BE2C (cell line): ENCODE results near the gene KIFC1.
"Not testable (repeated sequence)": the region's sequence is repeated elsewhere in the genome, so short reads cannot be mapped to it uniquely, and the experiment has no call there.

Experiments
- DNase-seq: peaks from one replicate; pipeline ENCODE4 v3.0.0-alpha.2; 2020
- H3K27me3 ChIP-seq: fragments of 250-450 bp; sonication (Bioruptor Pico); 2 replicates; pipeline ENCODE4 v1.5.1; 2020; ENCODE audit warnings: mild to moderate bottlenecking
- H3K36me3 ChIP-seq: fragments of 250-450 bp; sonication (Bioruptor Pico); 2 replicates; pipeline ENCODE4 v1.5.1; 2020; ENCODE audit warnings: mild to moderate bottlenecking
- H3K4me1 ChIP-seq: fragments of 250-450 bp; sonication (Bioruptor Pico); 2 replicates; pipeline ENCODE4 v1.5.1; 2020
- H3K4me3 ChIP-seq: 2 replicates; pipeline ENCODE4 v1.5.1; 2011; ENCODE audit warnings: low read depth, low read length
- H3K9me3 ChIP-seq: fragments of 250-450 bp; sonication (Bioruptor Pico); 2 replicates; pipeline ENCODE4 v1.5.1; 2020
- CTCF ChIP-seq: IDR thresholded peaks from 2 replicates; pipeline ENCODE4 v1.5.1; 2012; ENCODE audit warnings: mild to moderate bottlenecking, low read depth, low read length

KIFC1 gene

DNA sequence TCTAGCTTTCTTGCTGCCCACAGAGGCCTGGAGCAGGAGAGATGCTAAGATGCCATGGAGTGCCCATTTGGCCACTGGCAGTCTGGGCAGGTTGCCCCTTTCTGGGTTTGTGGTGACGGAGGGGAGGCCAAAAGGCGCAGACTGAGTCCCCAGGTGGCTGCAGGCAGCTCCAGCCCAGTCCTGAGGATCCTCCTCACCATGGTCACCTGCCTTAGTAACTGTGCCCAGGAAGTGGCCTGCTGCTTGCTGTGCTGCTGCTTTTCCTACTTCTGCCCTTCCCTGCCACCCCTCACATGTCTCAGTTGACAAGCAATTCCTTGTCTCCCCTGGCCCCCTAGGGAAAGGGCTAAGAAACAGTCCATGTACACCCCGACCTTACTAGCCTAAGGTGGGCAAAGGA, 35.3 kb upstream of the KIFC1 start:
- Histone ChIP-seq H3K4me1 (no peaks in the 10 kb centered on the region), H3K9me3 (no peaks in the 10 kb centered on the region), H3K36me3 (no peaks in the 10 kb centered on the region), H3K27me3 (no peaks in the 10 kb centered on the region), H3K4me3 (no peak overlapping the region)
- no peak for TF ChIP-seq CTCF
- DNase-seq = no peak

DNA sequence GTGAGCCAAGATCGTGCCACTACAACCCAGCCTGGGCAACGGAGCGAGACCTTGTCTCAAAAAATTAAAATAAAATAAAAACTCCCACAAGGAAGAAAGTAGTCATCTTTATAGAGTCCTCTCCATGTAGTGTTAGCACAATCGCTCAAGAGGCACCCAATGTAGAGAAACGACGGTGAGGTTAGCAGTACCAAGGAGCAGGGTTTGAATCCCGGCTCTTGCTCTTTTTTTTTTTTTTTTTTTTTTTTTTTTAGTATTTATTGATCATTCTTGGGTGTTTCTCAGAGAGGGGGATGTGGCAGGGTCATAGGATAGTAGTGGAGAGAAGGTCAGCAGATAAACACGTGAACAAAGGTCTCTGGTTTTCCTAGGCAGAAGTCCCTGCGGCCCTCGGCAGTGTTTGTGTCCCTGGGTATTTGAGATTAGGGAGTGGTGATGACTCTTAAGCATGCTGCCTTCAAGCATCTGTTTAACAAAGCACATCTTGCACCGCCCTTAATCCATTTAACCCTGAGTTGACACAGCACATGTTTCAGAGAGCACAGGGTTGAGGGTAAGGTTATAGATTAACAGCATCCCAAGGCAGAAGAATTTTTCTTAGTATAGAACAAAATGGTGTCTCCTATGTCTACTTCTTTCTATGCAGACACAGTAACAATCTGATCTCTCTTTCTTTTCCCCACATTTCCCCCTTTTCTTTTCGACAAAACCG, 34.3 kb upstream of the KIFC1 start:
- not testable (repeated sequence) for H3K4me3 ChIP-seq, DNase-seq, H3K4me1 ChIP-seq, H3K36me3 ChIP-seq, H3K27me3 ChIP-seq, H3K9me3 ChIP-seq

GRCh38 chr6:33359331-33359730, 32.3 kb upstream of the KIFC1 start:
- no peaks in the 10 kb centered on the region for H3K9me3 ChIP-seq
- H3K4me3 ChIP-seq = no peak overlapping the region
- H3K36me3 ChIP-seq = no peaks in the 10 kb centered on the region
- no peaks in the 10 kb centered on the region for H3K4me1 ChIP-seq
- DNase-seq = no peak
- no peaks in the 10 kb centered on the region for H3K27me3 ChIP-seq
- no peak for TF ChIP-seq CTCF

DNA sequence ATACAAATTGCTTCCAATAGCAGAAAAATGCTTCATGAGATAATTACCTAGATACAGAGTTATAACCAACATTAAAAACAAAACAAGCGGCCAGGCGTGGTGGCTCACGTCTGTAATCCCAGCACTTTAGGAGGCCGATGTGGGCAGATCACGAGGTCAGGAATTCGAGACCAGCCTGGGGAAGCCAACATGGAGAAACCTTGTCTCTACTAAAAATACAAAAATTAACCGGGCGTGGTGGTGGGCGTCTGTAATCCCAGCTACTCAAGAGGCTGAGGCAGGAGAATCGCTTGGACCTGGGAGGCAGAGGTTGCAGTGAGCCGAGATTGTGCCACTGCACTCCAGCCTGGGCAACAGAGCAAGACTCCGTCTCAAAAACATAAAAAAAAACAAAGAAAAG, 28.1 kb upstream of the KIFC1 start:
- not testable (repeated sequence) for H3K4me1 ChIP-seq, DNase-seq, H3K4me3 ChIP-seq, H3K9me3 ChIP-seq, H3K27me3 ChIP-seq, H3K36me3 ChIP-seq

DNA sequence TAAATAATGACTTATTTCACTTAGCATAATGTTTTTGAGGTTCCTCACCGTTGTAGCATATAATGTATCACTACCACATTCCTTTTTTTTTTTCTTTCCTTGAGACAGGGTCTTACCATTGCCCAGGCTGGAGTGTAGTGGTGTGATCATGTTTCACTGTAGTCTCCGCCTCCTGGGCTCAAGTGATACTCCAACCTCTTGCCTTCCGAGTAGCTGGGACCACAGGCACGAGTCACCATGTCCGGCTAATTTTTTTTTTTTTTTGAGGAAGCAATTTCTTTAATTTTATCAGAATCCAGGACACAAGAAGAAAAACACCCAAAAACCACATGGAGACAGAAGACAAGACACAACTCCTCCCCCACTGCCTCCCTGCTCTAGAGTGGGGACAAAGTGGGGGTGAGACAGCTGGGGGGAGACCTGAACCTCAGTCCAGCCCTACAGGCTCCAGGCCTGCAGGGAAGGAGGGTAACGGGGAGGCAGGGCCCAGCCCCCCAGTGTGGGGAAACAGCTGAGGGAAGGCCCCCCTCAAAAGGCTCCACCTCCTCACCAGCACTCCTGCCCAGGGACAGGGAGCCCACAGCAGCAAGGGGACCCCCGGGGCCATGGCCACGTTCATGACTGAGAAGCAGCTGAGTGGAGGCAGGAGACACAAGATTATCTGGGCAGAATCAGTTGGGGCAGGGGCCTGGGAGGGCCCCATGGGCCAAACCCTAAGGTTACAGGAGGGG, 27.0 kb upstream of the KIFC1 start:
- not testable (repeated sequence) for H3K9me3 ChIP-seq, H3K36me3 ChIP-seq, H3K4me1 ChIP-seq, H3K4me3 ChIP-seq, DNase-seq, H3K27me3 ChIP-seq

GRCh38 chr6:33365206-33365971, 26.2 kb upstream of the KIFC1 start:
- H3K27me3 ChIP-seq, H3K4me1 ChIP-seq, H3K9me3 ChIP-seq, H3K4me3 ChIP-seq, H3K36me3 ChIP-seq, DNase-seq: not testable (repeated sequence)

- no peak for TF ChIP-seq CTCF
- DNase-seq = no peak
- H3K4me3 ChIP-seq = no peak overlapping the region
Observed at GRCh38 chr6:33367009-33367714, 24.5 kb upstream of the KIFC1 start.

GRCh38 chr6:33367715-33368025, 24.0 kb upstream of the KIFC1 start:
- H3K36me3 ChIP-seq, H3K27me3 ChIP-seq, H3K4me1 ChIP-seq, H3K4me3 ChIP-seq, H3K9me3 ChIP-seq, DNase-seq: not testable (repeated sequence)

More at GRCh38 chr6:33367009-33367714, 24.5 kb upstream of the KIFC1 start:
- no peaks in the 10 kb centered on the region for H3K9me3 ChIP-seq
- no peaks in the 10 kb centered on the region for H3K36me3 ChIP-seq
- H3K4me1 ChIP-seq = no peaks in the 10 kb centered on the region
- H3K27me3 ChIP-seq = no peaks in the 10 kb centered on the region

GRCh38 chr6:33371901-33372300, 19.7 kb upstream of the KIFC1 start:
- not testable (repeated sequence) for H3K4me1 ChIP-seq, H3K27me3 ChIP-seq, H3K4me3 ChIP-seq, DNase-seq, H3K36me3 ChIP-seq, H3K9me3 ChIP-seq
